K562 (cell line): ENCODE data around the gene DOK3. TPM values are rescaled to one million over a fixed set of nuclear protein-coding genes. Genes with fewer than 3 reads are reported as not detected.

Experiments used
- ARID4B ChIP-seq: sonication (generic); formaldehyde crosslinking; IDR thresholded peaks from 2 replicates; pipeline ENCODE4 v1.8.0; 2022; ENCODE audit warnings: mild to moderate bottlenecking, missing genetic modification reagents
- BRCA1 ChIP-seq, 2 experiments: fragments of 450-650 bp in 1 of 2; sonication (generic) in 1 of 2; formaldehyde crosslinking in 1 of 2; IDR thresholded peaks; 2 replicates each; pipeline versions ENCODE4 v1.5.0 to v1.6.1; 2017 to 2020; ENCODE audit warnings: mild to moderate bottlenecking in 1 of 2, missing genetic modification reagents in 1 of 2
- ETV1 ChIP-seq: fragments of 450-650 bp; conservative IDR thresholded peaks from 2 replicates; pipeline ENCODE4 v1.6.1; 2016; ENCODE audit warnings: missing genetic modification characterization, control low read depth, low read depth, missing compliant biosample characterization
- FOXK2 ChIP-seq, 2 experiments: fragments of 450-650 bp; IDR thresholded peaks in 1 of 2; conservative IDR thresholded peaks in 1 of 2; 2 replicates each; pipeline ENCODE4 v1.6.1; 2016; ENCODE audit warnings: low read depth in 2 of 2, mild to moderate bottlenecking in 1 of 2
- JUN ChIP-seq, 2 experiments: sonication (generic) in 1 of 2; formaldehyde crosslinking in 1 of 2; IDR thresholded peaks; 2 replicates each; pipeline versions ENCODE4 v1.6.1 to v1.8.0; 2012 to 2022; ENCODE audit warnings: borderline replicate concordance in 2 of 2, mild to moderate bottlenecking in 2 of 2, improper control_type of control experiment in 1 of 2, low read depth in 1 of 2, low read length in 1 of 2, missing genetic modification reagents in 1 of 2
- MEIS2 ChIP-seq: fragments of 450-650 bp; IDR thresholded peaks from 2 replicates; pipeline ENCODE4 v1.6.1; 2014; ENCODE audit warnings: mild to moderate bottlenecking; ENCODE audit not compliant: partially characterized antibody
- MYNN ChIP-seq, 2 experiments: sonication (generic); formaldehyde crosslinking in 1 of 2; IDR thresholded peaks; 2 replicates each; pipeline versions ENCODE4 v1.5.0 to v1.6.1; 2016 to 2020; ENCODE audit warnings: antibody characterized with exemption in 1 of 2, missing genetic modification reagents in 1 of 2
- NCOA1 ChIP-seq: fragments of 450-650 bp; IDR thresholded peaks from 2 replicates; pipeline ENCODE4 v1.6.1; 2016; ENCODE audit warnings: low read depth
- PHB ChIP-seq: fragments of 250-450 bp; sonication (Bioruptor Pico); IDR thresholded peaks from 2 replicates; pipeline ENCODE4 v1.5.0; 2021
- POLR3A ChIP-seq: IDR thresholded peaks from 2 replicates; pipeline ENCODE4 v1.6.1; 2011; ENCODE audit warnings: borderline replicate concordance, mild to moderate bottlenecking, moderate library complexity; ENCODE audit not compliant: insufficient read length, insufficient read depth; ENCODE audit errors: extremely low read depth
- RAD51 ChIP-seq: fragments of 450-650 bp; IDR thresholded peaks from 2 replicates; pipeline ENCODE4 v1.7.1; 2016; ENCODE audit warnings: low read depth, mild to moderate bottlenecking, borderline replicate concordance
- RBBP5 ChIP-seq: fragments of 200-600 bp; sonication (generic); IDR thresholded peaks from 2 replicates; pipeline ENCODE4 v1.6.1; 2012; ENCODE audit warnings: borderline replicate concordance, mild to moderate bottlenecking, low read length, control low read depth, inconsistent platforms; ENCODE audit not compliant: insufficient read depth, poor library complexity, severe bottlenecking
- RCOR1 ChIP-seq, 2 experiments: IDR thresholded peaks; 2 replicates each; pipeline ENCODE4 v1.6.1; 2012; ENCODE audit warnings: low read depth in 2 of 2, low read length in 2 of 2, borderline replicate concordance in 1 of 2, improper control_type of control experiment in 1 of 2
- SMAD2 ChIP-seq: fragments of 150-350 bp; IDR thresholded peaks from 2 replicates; pipeline ENCODE4 v1.6.1; 2014; ENCODE audit warnings: low read depth, mild to moderate bottlenecking, low read length
- ZNF644 ChIP-seq: fragments of 200-800 bp; sonication (Bioruptor generic); IDR thresholded peaks from 2 replicates; pipeline ENCODE4 v1.6.1; 2016; ENCODE audit warnings: low read depth, missing genetic modification characterization, missing compliant biosample characterization
- ZNF668 ChIP-seq: fragments of 250-450 bp; sonication (Bioruptor Pico); IDR thresholded peaks from 2 replicates; pipeline ENCODE4 v1.8.0; 2022; ENCODE audit warnings: mild to moderate bottlenecking, inconsistent platforms
- ZNF696 ChIP-seq: fragments of 250-450 bp; sonication (Bioruptor Pico); conservative IDR thresholded peaks from 2 replicates; pipeline ENCODE4 v1.4.0; 2020; ENCODE audit warnings: mild to moderate bottlenecking, moderate library complexity
- ZSCAN32 ChIP-seq: fragments of 450-650 bp; formaldehyde crosslinking; IDR thresholded peaks from 2 replicates; pipeline ENCODE4 v1.4.0; 2020; ENCODE audit warnings: mild to moderate bottlenecking, moderate library complexity
- polyA plus RNA-seq, 8 experiments: library from polyadenylated mRNA; depleted of rRNA in 4 of 8; stranded (reverse) in 5 of 8; unstranded in 3 of 8; fragments of >200 nt; fragmentation: Nextera tagmentation in 2 of 8; fragmentation: Illumina TruSeq in 1 of 8; extraction: Ambion mirVana in 2 of 8; extraction: Trizol in 1 of 8; gene quantifications; 2 replicates each; pipeline versions ENCODE4 v1.2.1 to v1.2.3, GENCODE V29; 2011 to 2014; ENCODE audit warnings: inconsistent platforms in 1 of 8, missing spikeins in 1 of 8
- total RNA-seq, 7 experiments: library from RNA; depleted of rRNA in 6 of 7; stranded (reverse); fragments of >200 nt in 6 of 7; fragmentation: Illumina TruSeq in 2 of 7; extraction: Trizol in 2 of 7; gene quantifications; 2 replicates each; pipeline versions ENCODE4 v1.2.1 to v1.2.3, GENCODE V29; 2011 to 2021; ENCODE audit warnings: low replicate concordance in 1 of 7
- TF ChIP-seq, protein P1 (sequence below): sonication (generic); formaldehyde crosslinking; IDR thresholded peaks from 2 replicates; pipeline ENCODE4 v1.8.1; 2023; ENCODE audit warnings: mild to moderate bottlenecking, missing genetic modification reagents

Gene DOK3
- total and polyA plus RNA-seq, 9 of the 15 experiments (the other 6 are each of a cell fraction or from before 2014, with no cell fraction given), result 1.3 to 23.0 (median 8.0) TPM

DNA sequence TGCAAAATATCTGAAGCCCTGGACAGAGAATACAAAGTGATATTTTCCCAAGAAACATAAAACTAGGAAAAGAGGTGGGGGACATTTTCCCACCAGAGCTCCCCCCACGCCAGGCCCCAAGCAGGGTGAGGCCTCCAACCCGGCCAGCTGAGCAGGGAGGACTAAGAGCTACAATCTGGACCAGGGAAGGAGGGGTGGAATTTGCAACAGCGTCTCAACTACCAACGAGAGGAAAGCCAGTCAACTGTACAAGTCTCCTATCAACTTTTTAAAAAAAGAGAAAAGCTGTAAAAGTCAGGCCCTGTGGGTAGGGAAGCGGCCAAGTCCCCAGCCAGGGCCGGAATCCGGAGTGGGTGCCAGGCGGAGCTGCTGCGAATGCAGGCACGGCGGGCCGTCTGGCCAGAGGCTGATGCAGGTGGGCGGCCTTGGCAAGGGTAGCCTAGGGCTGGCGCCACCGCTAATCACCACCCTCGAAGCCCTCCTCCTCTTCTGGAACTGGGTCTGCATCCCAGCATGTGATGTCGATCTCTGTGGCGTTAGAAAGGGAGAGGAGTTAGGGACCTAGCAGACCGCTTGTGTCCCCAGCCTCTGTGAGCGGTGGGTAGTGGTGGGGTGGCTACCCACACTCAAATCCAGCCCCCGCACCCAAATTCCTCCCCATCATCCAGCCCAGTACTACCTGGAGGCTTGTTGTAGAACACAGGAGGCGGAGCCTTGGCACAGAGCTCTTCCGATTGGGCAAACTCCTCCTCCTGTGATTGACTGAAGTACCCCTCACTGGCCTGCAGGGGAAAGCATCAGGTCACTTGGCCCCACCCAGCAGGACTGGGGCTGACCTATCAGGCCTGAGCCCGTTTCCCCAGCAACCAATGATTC lies 52.4 kb downstream of the DOK3 start (continued):
- TF ChIP-seq JUN (IDR thresholded peaks at IDR 0.05; ENCODE audit: borderline replicate concordance, low read depth, low read length), result no peak
- TF ChIP-seq JUN (CRISPR knock-in tag; IDR thresholded peaks at IDR 0.05; ENCODE audit: borderline replicate concordance), result no peak
- peak; percentile 76 for TF ChIP-seq MEIS2
- TF ChIP-seq ETV1 (tag), result no peak
- TF ChIP-seq, protein P1, sequence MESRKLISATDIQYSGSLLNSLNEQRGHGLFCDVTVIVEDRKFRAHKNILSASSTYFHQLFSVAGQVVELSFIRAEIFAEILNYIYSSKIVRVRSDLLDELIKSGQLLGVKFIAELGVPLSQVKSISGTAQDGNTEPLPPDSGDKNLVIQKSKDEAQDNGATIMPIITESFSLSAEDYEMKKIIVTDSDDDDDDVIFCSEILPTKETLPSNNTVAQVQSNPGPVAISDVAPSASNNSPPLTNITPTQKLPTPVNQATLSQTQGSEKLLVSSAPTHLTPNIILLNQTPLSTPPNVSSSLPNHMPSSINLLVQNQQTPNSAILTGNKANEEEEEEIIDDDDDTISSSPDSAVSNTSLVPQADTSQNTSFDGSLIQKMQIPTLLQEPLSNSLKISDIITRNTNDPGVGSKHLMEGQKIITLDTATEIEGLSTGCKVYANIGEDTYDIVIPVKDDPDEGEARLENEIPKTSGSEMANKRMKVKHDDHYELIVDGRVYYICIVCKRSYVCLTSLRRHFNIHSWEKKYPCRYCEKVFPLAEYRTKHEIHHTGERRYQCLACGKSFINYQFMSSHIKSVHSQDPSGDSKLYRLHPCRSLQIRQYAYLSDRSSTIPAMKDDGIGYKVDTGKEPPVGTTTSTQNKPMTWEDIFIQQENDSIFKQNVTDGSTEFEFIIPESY (CRISPR knock-in tag), result 0 out of 2 replicates have a peak, but pooled peaks have one; percentile 30
- TF ChIP-seq ZNF644 (tag), result no peak
- no peak for TF ChIP-seq ZSCAN32 (CRISPR knock-in tag)
- TF ChIP-seq PHB (CRISPR knock-in tag), result no peak
- TF ChIP-seq RCOR1 (IDR thresholded peaks at IDR 0.05; ENCODE audit: borderline replicate concordance in 1 of 2, low read depth in 2 of 2, low read length in 2 of 2), result peak; percentile 93 to 100
- no peak for TF ChIP-seq FOXK2 (conservative IDR thresholded peaks at IDR 0.05 in 1 of 2, IDR thresholded peaks at IDR 0.05 in 1 of 2; ENCODE audit: low read depth in 2 of 2)
- TF ChIP-seq RAD51, result no peak
- TF ChIP-seq ZNF696 (CRISPR knock-in tag), result no peak
- TF ChIP-seq RBBP5, result no peak
- no peak for TF ChIP-seq POLR3A
- TF ChIP-seq BRCA1 (IDR thresholded peaks at IDR 0.05), result no peak
- TF ChIP-seq BRCA1 (CRISPR knock-in tag; IDR thresholded peaks at IDR 0.05), result no peak
- no peak for TF ChIP-seq NCOA1
- no peak for TF ChIP-seq ARID4B (CRISPR knock-in tag)
- peak; percentile 94; the same call in 1 of the 2 replicates for TF ChIP-seq MYNN (IDR thresholded peaks at IDR 0.05)
- no peak for TF ChIP-seq MYNN (CRISPR knock-in tag; IDR thresholded peaks at IDR 0.05)
- TF ChIP-seq SMAD2, result no peak
- TF ChIP-seq ZNF668 (CRISPR knock-in tag), result no peak
